NAMALWA (cell line): ENCODE measurements around the gene FSTL3.
"Not testable (repeated sequence)": the region's sequence is repeated elsewhere in the genome, so short reads cannot be mapped to it uniquely, and the experiment has no call there.

ENCODE experiments used
- DNase-seq: peaks from one replicate; pipeline ENCODE4 v3.0.0-alpha.2; 2015; ENCODE audit warnings: low spot score

FSTL3 gene

GRCh38 chr19:711254-711653 is 35.1 kb downstream of the FSTL3 start:
- DNase-seq: no peak

GRCh38 chr19:715347-715746 is 39.2 kb downstream of the FSTL3 start:
- DNase-seq: no peak

- no peak for DNase-seq
Measured at GRCh38 chr19:718251-718951, 42.2 kb downstream of the FSTL3 start.

- no peak for DNase-seq
Measured at GRCh38 chr19:718991-719512, 42.9 kb downstream of the FSTL3 start.

GRCh38 chr19:719636-720344 is 43.6 kb downstream of the FSTL3 start:
- DNase-seq: no peak

- DNase-seq: no peak
Measured at GRCh38 chr19:720345-721160, 44.4 kb downstream of the FSTL3 start.

- DNase-seq: peak; percentile 53
Measured at GRCh38 chr19:722553-723101, 46.4 kb downstream of the FSTL3 start.

- DNase-seq: no peak
Measured at GRCh38 chr19:723247-723646, 47.1 kb downstream of the FSTL3 start.

GRCh38 chr19:723714-724113 is 47.5 kb downstream of the FSTL3 start:
- DNase-seq: no peak

- no peak for DNase-seq
Measured at GRCh38 chr19:725461-726089, 49.4 kb downstream of the FSTL3 start.

GRCh38 chr19:726993-727956 is 51.1 kb downstream of the FSTL3 start:
- DNase-seq: no peak

GRCh38 chr19:728011-728410 is 51.8 kb downstream of the FSTL3 start:
- no peak for DNase-seq

GRCh38 chr19:729564-729963 is 53.4 kb downstream of the FSTL3 start:
- DNase-seq: not testable (repeated sequence)

GRCh38 chr19:729965-730668 is 53.9 kb downstream of the FSTL3 start:
- DNase-seq: no peak

GRCh38 chr19:731000-731399 is 54.8 kb downstream of the FSTL3 start:
- DNase-seq: no peak

- DNase-seq: no peak
Measured at GRCh38 chr19:732148-733069, 56.2 kb downstream of the FSTL3 start.
